ENCODE results near the gene ZNF621. TPM values are rescaled to one million over a fixed set of nuclear protein-coding genes. Genes with fewer than 3 reads are reported as not detected.

ZNF621 gene
- total and polyA plus RNA-seq, 9 of the 15 experiments (the other 6 are each of a cell fraction or from before 2014, with no cell fraction given), result 4.7 to 28.9 (median 20.6) TPM

GRCh38 chr3:40574661-40575060, 49.9 kb downstream of the ZNF621 start:
- DNase-seq (ENCODE audit: extremely low read depth in 1 of 4, low spot score in 3 of 4) (peak; percentile 23 to 48 (median 31)), FAIRE-seq (peak; percentile 63), ATAC-seq (peak; percentile 59; the same call in 2 of the 3 replicates)
- BruUV-seq (replicated peaks), result no TSS peak
- Histone ChIP-seq H3K4me1 (replicated peaks in 1 of 2; ENCODE audit: control insufficient read depth in 2 of 2, insufficient read depth in 2 of 2, low read length in 2 of 2) (peaks cover 0 to 2% of the 10 kb centered on the region in 2 experiments; a peak in 1 of 5 replicates), H3K9ac (ENCODE audit: insufficient read depth in 1 of 2, low read depth in 2 of 2, low read length in 2 of 2) (no peak overlapping the region), H3K27ac (ENCODE audit: extremely low read depth, low read depth, low read length) (no peak overlapping the region), H3K9me3 (replicated peaks; ENCODE audit: control insufficient read depth, insufficient read depth, low read depth, low read length) (no peaks in the 10 kb centered on the region), H3K4me2 (ENCODE audit: insufficient read depth, low read length) (no peak overlapping the region), H3K4me3 (no peak overlapping the region), H3K36me3 (ENCODE audit: control insufficient read depth, insufficient read depth, low read length) (no peaks in the 10 kb centered on the region), H2AFZ (ENCODE audit: low read depth, low read length) (no peak overlapping the region), H3K27me3 (ENCODE audit: control insufficient read depth in 2 of 2, insufficient read depth in 2 of 2, low read length in 2 of 2) (peaks cover 19 to 24% of the 10 kb centered on the region in 2 experiments; a peak in 4 of 5 replicates), H4K20me1 (replicated peaks; ENCODE audit: control insufficient read depth, insufficient read depth, low read length) (no peaks in the 10 kb centered on the region), H3K79me2 (ENCODE audit: control insufficient read depth, insufficient read depth, low read length) (no peaks in the 10 kb centered on the region), H3K9me1 (ENCODE audit: control insufficient read depth, insufficient read depth, low read length) (no peaks in the 10 kb centered on the region)
- WGBS (ENCODE audit: insufficient coverage, low coverage, missing lambda C conversion rate), result 0% methylated on average over 5 of the region's 5 CpGs
- intact Hi-C loops (cut with micrococcal nuclease) (no loop called here), in situ Hi-C loops (cut with MboI) (no loop called here)
- ChIA-PET CTCF (ENCODE audit: low intra/inter-chr PET ratio) (no interaction called here), POLR2A (no interaction called here)
- TF ChIP-seq CBFA2T3 (IDR thresholded peaks at IDR 0.05), result peak; percentile 49
- no peak for TF ChIP-seq ZNF766 (CRISPR knock-in tag; conservative IDR thresholded peaks at IDR 0.05)
- TF ChIP-seq TCF3 (CRISPR knock-in tag; IDR thresholded peaks at IDR 0.05), result 0 out of 2 replicates have a peak, but pooled peaks have one; percentile 11
- no peak for TF ChIP-seq ZNF589 (CRISPR knock-in tag; IDR thresholded peaks at IDR 0.05; ENCODE audit: low read depth)
- TF ChIP-seq ARID3A (IDR thresholded peaks at IDR 0.05; ENCODE audit: borderline replicate concordance, low read depth, low read length), result no peak
- no peak for TF ChIP-seq KLF10 (CRISPR knock-in tag; IDR thresholded peaks at IDR 0.05)
- no peak for TF ChIP-seq KLF16 (IDR thresholded peaks at IDR 0.05)
- no peak for TF ChIP-seq MAFF (IDR thresholded peaks at IDR 0.05; ENCODE audit: low read length)
- no peak for TF ChIP-seq RUNX1 (IDR thresholded peaks at IDR 0.05; ENCODE audit: low read depth)
- peak; percentile 22; the same call in 1 of the 2 replicates for TF ChIP-seq ESRRA (IDR thresholded peaks at IDR 0.05; ENCODE audit: borderline replicate concordance, low read depth)
- TF ChIP-seq NRF1 (conservative IDR thresholded peaks at IDR 0.05 in 1 of 2, IDR thresholded peaks at IDR 0.05 in 1 of 2), result no peak
- TF ChIP-seq NFE2 (IDR thresholded peaks at IDR 0.05; ENCODE audit: low read depth), result no peak
- no peak for TF ChIP-seq ZFX (CRISPR knock-in tag; IDR thresholded peaks at IDR 0.05)
- TF ChIP-seq POLR2AphosphoS2 (IDR thresholded peaks at IDR 0.05; ENCODE audit: low read length), result no peak
- TF ChIP-seq ZNF165 (CRISPR knock-in tag; IDR thresholded peaks at IDR 0.05; ENCODE audit: borderline replicate concordance), result no peak
